GM18507 (cell line): ENCODE data around the gene TANC1.
"Not testable (repeated sequence)": the region's sequence is repeated elsewhere in the genome, so short reads cannot be mapped to it uniquely, and the experiment has no call there.

Experiments
- DNase-seq: peaks from one replicate; pipeline ENCODE4 v3.0.0; 2011; ENCODE audit warnings: low read depth; ENCODE audit not compliant: insufficient read length; ENCODE audit errors: extremely low spot score
- FAIRE-seq: peaks from 2 replicates; lab custom pipeline; 2011; peaks lifted over from hg19 to GRCh38; lab: Jason Lieb, UNC

The TANC1 gene

DNA sequence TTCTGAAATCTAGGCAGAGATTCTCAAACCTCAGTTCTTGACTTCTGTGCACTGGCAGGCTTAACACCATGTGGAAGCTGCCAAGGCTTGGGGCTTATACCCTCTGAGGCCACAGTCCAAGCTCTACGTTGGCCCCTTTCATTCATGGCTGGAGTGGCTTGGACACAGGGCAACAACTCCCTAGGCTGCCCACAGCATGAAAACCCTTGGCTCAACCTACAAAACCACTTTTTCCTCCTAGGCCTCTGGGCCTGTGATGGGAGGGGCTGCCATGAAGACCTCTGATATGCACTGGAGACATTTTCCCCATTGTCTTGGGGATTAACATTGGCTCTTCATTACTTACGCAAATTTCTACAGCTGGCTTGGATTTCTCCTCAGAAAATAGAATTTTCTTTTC, 46.7 kb downstream of the TANC1 start:
- DNase-seq, result no peak
- FAIRE-seq, result no peak

DNA sequence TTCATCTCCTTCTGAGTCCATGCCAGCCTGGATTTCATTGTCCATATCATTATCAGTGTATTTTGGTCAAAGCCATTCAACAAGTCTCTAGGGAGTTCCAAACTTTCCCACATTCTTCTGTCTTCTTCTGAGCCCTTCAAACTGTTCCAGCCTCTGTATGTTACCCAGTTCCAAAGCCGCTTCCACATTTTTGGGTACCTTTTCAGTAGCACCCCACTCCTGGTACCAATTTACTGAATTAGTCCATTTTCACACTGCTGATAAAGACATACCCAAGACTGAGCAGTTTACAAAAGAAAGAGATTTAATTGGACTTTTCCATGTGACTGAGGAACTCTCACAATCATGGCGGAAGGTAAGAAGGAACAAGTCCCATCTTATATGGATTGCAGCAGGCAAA, 47.4 kb downstream of the TANC1 start:
- no peak for DNase-seq
- FAIRE-seq, result no peak

DNA sequence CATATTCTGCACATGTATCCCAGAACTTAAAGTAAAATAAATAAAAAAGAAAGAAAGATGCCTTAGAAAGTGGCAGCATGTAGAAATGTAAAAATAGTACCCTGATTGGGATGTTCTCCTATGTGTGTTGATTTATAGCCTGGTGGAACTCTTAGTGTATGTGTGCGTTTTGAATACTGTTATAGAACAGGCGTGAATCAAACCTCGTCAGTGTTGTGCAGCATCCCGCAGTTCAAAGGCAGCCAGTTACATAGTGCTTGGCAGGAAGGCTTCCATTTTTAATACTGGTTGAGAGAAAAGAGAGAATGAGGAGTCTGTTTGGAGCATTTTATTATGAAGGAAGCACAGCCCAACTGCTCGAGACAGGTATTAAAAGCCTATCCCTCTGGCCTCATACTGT, 49.4 kb downstream of the TANC1 start:
- FAIRE-seq, result no peak
- DNase-seq, result no peak

DNA sequence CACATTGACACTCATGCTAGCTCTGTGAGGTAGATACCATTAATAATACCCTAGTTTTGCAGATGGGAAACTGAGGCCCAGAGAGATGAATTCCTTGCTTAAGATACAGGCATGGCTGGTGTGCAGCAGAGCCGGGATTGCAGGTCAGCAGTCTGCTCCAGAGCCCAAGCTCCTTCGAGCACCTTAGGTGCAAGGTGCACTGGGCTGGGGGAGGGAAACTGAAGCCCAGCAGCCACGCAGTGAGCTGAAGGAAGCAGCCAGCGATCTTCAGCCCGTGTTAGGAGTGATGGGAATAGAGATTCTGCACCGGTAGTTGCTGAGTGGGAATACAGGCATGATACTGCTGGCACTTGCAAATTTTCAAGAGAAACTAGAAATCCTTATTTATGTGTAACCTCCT, 50.6 kb downstream of the TANC1 start:
- FAIRE-seq (no peak), DNase-seq (no peak)

DNA sequence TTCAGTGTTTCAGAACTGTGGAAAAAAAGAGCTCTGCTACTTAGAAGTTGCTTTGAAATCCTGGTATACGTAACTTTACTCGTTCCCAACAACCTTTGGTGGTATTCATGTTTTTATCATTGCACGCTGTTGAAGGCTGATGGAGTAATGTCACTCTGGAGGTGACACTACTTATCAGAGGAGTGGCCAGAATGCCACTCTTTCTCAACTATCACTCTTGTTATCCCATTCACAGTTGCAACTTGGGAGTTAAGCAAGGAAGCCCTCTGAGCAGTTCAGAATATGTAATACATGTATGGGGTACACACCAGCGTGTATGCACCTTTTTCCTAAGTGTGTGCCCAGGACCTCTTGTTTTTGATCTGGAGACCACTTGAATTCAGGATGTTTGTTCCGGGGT, 53.6 kb downstream of the TANC1 start:
- FAIRE-seq, result no peak
- no peak for DNase-seq

DNA sequence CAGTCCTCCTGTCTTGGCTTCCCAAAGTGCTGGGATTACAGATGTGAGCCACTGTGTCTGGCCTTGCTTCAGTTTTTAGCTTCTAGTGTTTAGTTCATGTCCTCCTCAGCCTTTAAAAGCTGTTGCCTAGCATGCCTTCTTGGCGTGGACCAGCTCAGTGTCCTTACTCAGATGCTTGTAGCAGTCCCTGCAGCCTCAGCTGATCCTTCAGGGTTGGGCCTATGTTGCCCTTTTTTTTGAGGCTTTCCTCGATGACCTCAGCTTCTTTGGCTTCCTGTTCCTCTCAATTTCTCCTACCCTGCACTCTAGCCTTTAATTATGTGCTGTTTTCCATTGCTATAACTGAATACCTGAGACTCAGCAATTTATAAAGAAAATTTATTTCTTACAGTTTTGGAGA, 57.7 kb downstream of the TANC1 start:
- DNase-seq, result no peak
- no peak for FAIRE-seq

DNA sequence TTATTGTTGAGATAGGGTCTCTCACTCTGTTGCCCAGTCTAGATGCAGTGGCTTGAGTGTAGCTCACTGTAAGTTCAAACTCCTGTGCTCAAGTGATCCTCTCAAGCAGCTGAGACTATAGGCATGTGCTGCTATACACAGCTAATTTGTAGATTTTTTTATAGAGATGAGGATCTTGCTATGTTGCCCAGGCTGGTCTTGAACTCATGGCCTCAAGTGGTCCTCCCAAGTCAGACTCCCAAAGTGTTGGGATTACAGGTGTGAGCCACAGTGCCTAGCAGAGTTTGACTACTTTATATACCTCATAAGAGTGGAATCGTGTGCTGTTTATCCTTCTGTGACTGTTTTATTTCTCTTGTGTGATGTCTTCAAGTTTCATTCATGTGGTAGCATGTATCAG, 60.3 kb downstream of the TANC1 start:
- FAIRE-seq, result no peak
- DNase-seq, result no peak

DNA sequence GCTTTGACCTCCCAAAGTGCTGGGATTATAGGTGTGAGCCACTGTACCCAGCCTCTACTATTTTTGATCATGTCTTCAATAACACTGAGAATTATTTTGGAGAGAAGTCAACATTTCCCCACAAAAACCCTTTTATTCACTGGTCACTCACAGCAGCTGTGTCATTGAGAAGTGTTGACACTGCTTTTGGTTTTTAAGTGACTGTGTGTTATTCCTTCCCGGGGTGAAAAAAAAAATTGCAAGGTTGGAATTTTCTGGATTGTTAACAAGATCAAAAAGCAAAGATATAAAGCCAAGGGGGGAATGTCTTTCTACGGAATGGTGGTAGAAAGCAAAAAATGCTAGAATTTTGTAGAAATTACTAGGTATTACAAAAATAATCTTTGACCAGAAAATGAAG, 61.5 kb downstream of the TANC1 start:
- DNase-seq, result no peak
- FAIRE-seq, result no peak

DNA sequence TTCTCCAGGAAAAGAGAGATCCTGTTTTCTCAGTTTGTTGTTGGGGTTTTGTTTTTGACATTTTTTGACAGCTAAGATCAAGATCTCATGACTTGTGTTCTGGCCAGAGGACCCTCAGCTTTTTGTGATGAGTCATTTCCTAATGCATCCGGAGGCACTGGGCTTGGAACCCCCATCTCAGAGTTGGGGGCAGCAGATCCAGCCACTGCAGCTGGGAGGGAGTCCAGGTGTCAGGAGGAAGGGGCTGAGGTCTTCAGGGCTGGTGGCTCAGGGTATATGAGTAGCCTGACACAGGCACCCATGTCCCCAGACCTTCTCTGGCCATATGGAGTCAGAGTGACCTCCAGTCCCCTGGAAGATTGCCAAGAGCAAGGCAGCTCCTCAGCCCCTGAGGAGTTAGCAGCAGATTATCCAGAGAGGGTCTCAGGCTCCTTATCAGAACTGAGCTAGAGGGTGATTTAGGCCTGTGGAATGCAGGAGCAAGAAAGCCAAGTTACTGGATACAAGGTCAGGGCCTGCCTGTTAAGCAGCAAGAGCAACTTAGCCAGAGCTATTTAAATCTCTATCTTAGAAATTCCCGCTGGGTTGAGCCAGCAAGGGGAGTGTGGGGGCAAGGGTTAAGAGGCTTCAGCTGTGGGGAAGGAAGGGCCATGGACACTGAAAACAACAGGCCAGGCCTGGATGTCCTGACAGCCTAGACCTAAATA, 62.4 kb downstream of the TANC1 start:
- DNase-seq (no peak), FAIRE-seq (no peak)

DNA sequence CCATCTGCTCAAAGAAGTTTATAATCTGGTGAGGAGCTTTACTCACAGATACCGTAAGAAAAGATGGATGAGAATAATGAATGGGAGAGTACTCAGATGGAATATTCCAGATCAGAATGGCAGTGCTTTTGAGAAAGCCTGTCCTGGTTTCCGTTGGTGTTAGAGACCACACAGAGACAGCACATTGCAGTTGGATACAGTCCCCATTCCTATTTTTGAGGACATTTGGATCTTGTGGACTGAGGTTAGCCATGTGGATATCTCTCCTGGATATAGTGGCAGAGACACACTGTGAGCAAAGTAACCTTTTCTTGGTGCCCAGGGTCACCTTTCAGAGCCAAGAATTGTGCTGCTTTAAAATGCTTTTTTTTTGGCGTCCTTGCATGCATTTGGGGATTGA, 63.7 kb downstream of the TANC1 start:
- no peak for FAIRE-seq

DNA sequence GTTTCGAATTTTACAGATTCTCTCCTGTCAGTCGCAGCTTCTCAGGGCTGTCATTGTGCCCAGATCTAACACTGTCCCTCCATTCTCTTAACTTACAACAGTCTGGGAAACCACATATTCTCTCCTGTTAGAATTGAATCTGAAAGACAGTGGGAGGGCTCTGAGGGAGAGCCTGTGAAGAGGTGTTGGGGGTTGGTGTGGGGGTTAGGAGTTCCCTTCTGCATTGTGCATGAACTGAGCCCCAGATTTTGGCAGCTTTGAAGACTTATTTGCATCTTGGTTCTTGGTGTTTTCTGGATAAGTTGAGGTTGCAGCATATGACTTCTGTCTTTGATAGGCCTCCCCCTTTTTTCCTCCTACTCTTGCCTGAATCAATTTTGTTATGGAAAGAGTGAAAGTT, 64.1 kb downstream of the TANC1 start:
- no peak for DNase-seq
- no peak for FAIRE-seq

More for the DNA sequence above, 63.7 kb downstream of the TANC1 start:
- no peak for DNase-seq

DNA sequence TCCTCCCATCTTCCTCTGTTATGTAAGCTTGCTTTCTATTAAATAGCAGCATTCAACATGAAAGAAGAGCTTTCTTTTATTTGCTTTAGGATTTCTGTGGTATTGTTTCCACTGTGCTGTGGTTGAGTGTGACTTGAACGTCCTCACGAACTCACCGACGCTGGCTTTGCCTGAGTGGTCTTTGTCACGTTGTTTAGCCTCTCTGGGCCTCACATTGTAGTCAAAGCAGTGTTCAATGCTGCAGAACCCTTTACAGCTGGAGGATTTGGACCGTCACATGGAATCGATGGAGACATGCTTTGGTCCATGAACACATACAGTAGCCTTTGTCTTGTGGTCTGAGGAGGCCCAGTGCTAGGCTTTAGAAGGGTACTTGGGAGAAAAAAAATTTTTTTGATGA, 66.3 kb downstream of the TANC1 start:
- no peak for FAIRE-seq
- DNase-seq, result no peak

DNA sequence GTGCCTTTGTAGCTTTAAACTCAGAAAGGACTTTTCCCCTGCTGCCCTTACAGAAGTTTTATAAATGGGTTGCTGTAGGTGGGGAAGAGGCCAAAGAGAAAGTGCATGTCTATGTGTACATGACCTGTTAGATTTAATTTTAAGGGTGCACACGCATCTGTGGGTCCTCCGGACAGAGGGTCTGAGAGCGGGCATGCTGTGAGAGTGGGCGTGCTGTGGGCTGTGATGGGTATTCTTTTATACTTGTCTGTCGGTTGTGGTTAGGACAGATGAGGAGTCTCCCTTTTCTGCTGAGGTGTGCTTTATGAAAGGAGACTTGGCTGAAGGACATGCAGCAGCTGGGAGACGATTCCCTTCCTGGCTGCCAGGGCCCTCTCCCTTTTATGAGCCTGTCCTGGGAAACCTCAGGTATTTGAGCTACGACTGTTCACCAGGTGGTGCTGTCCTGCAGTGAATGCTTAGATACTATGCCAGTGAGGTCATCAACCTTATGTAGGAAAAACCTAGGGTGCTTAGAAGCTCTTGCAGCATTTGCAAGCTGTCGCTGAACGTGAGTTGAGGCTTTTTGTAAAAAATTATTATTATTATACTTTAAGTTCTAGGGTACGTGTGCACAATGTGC, 67.5 kb downstream of the TANC1 start:
- DNase-seq, result no peak
- no peak for FAIRE-seq

DNA sequence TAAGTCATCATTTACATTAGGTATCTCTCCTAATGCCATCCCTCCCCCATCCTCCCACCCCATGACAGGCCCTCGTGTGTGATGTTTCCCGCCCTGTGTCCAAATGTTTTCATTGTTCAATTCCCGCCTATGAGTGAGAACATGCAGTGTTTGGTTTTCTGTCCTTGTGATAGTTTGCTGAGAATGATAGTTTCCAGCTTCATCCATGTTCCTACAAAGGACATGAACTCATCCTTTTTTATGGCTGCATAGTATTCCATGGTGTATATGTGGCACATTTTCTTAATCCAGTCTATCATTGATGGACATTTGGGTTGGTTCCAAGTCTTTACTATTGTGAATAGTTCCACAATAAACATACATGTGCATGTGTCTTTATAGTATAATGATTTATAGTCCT, 68.0 kb downstream of the TANC1 start:
- DNase-seq, FAIRE-seq: not testable (repeated sequence)

DNA sequence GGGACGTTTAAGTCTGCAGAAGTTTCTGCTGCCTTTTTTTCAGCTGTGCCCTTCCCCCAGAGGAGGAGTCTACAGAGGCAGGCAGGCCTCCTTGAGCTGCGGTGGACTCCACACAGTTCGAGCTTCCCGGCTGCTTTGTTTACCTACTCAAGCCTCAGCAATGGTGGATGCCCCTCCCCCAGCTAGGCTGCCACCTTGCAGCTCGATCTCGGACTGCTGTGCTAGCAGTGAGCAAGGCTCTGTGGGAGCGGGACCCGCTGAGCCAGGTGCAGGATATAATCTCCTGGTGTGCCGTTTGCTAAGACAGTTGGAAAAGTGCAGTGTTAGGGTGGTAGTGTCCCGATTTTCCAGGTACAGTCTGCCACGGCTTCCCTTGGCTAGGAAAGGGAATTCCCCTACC, 72.9 kb downstream of the TANC1 start:
- not testable (repeated sequence) for FAIRE-seq

DNA sequence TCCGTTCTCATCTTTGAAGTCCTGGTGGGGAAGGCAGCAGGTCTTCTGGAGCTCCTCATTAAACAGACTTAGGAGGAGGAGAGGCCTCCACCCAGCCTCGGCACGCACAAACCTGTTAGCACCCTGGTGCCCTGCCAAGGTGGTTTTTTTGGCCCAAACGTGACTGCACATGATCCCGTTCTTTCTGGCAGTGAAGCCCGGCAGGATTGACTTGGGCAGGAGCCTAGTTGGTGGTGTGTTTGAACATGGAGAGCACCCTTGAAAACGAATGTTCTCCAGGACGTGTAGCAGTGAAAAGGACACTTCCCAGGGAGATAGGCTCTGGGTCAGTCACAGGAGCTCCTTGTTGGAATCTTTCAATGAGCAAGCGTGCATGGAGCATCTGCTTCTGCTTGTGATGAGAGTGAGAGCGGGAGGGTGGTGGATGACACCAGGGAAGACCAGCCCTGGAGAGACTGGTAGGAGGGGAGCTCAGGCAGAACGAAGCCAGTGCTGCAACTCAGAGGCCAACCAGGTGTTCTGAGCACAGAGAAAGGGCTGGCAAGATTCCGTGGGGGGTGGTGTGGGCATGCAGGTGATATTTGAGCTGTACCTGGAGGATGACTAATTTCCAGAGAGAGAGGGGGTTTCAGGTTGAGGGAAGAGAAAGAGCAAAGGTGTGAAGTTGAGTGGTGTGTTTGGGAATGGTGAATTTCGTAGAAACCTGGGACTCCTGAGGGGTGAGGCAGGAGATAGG, 73.8 kb downstream of the TANC1 start:
- DNase-seq (no peak), FAIRE-seq (no peak)

More for the DNA sequence above, 72.9 kb downstream of the TANC1 start:
- DNase-seq, result not testable (repeated sequence)

DNA sequence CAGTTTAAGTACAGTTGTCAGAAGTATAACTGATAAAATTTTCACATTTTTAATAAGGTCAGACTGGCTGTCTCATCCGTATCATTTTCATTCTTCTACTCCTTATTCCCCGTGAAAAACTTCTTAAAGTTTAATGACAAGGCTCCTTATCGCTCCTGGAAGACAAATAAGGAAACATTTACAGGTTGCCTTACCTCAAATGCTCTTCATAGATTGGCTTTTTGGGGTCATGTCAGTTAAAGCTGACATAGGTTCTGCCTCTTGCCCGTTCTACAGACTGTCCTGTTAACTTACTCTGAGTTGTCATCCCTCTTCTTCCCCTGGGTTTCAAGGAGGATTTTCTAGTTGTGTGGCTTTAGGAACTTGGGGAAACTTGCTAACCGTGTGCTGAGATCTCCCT, 75.3 kb downstream of the TANC1 start:
- DNase-seq (no peak), FAIRE-seq (no peak)

DNA sequence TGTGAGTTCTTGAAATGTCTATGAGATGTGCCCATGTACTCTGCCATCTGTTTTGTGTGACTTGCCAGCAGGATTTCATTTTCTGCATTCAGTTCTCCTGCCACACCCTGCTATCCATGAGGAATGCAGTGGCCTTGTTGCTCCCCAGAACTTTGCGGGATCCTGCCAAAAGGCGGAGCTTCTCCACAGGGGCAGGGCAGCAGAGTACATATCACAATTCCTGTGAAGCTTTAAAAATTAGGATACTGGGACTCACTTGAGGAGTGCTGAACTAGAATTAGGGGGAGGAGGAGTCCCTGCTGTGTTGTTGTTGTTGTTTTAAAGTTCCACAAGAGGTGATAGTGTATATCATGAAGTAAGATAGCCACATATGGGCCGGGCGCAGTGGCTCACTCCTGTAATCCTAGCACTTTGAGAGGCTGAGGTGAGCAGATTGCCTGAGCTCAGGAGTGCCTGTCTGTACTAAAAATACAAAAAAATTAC, 76.4 kb downstream of the TANC1 start:
- FAIRE-seq (no peak), DNase-seq (no peak)

DNA sequence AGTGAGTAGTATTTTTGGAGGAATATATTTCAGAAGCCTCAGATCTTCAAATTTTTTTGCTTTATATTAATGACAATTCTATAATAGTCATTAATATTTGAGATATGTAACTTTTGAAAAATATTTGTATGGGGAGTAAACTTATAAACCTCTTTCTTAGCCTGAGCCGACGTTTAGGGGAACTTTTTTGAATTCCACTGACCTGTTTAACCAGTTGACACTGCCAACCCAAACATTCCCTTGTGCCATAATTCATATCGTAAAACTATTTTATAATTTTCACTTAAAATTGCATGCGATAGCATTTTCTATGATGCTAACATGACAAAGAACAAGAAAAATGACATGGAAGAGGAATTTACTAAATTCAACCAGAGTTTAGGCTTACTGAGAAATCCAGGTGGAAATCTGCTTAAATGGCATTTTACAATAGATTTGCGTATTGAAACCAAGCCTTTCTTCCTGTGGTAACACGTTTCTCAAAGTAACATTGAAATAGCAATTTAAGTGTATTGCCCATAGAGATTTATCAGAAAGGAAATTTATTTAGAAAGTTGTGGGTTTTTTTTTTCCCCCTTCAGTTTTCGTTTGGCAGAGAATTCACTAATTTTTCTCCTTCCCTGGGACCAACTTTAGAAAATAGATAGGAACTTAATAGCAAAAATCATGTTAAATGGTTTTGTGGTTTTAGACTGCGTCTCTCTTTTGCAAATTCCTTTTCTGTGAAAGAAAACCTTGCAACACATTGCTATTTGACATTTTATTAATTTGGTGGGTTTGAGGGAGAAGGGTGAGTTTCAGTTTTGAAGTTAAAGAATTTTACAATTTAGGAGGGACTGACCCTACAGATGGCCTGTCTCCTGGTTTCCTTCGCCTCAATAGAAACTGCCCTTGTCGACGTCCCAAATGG, 77.4 kb downstream of the TANC1 start:
- DNase-seq, result no peak
- no peak for FAIRE-seq

DNA sequence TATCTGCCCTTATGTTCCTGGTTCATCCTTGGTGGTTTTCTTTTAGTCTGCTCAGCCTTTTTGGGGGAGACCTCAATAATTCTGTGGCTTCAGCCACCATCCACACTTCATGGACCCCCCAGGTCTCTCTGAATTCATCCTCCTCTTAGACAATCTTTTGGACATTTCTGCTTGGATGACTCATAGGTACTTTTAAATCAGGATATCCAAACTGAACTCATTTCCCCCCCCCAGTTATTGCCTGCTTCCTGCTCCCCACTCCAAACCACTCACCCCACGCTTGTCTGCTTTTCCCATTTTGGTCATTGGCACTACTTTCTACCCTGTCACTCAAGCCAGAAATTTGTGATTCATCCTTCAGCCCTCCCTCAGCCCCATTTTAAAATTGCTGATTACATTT, 78.5 kb downstream of the TANC1 start:
- FAIRE-seq, result no peak

More for the DNA sequence above, 78.5 kb downstream of the TANC1 start:
- no peak for DNase-seq
